Sigmoid colon (tissue), 7 donors: ENCODE results near the gene PDLIM4. TPM values are rescaled to one million over a fixed set of nuclear protein-coding genes. Genes with fewer than 3 reads are reported as not detected.

Experiments used
- DNase-seq: peaks from one replicate; pipeline ENCODE4 v3.0.0-alpha.2; 2019
- H3K27ac ChIP-seq, 4 donors: fragments of 200-600 bp; sonication (generic); one replicate each; pipeline ENCODE4 v1.5.1; 2016 to 2019; ENCODE audit warnings: mild to moderate bottlenecking in 1 of 4
- H3K27me3 ChIP-seq, 3 donors: fragments of 200-600 bp; sonication (generic); one replicate each; pipeline ENCODE4 v1.5.1; 2019; ENCODE audit warnings: mild to moderate bottlenecking in 1 of 3
- H3K36me3 ChIP-seq, 4 donors: fragments of 200-600 bp; sonication (generic); one replicate each; pipeline ENCODE4 v1.5.1; 2016 to 2019
- H3K4me1 ChIP-seq, 4 donors: fragments of 200-600 bp; sonication (generic); one replicate each; pipeline ENCODE4 v1.5.1; 2017 to 2019
- H3K4me3 ChIP-seq, 4 donors: fragments of 200-600 bp; sonication (generic); one replicate each; pipeline ENCODE4 v1.5.1; 2017 to 2019; ENCODE audit warnings: mild to moderate bottlenecking in 2 of 4, moderate library complexity in 1 of 4
- H3K9me3 ChIP-seq, 4 donors: fragments of 200-600 bp in 3 of 4; sonication (generic) in 3 of 4; one replicate each; pipeline versions ENCODE4 v1.5.1 to v1.6.1; 2013 to 2019
- CTCF ChIP-seq, 4 experiments: fragments of 450-650 bp in 3 of 4; fragments of 200-600 bp in 1 of 4; IDR thresholded peaks; one replicate each; pipeline ENCODE4 v1.5.1; 2016 to 2019; ENCODE audit warnings: antibody characterized with exemption in 4 of 4, mild to moderate bottlenecking in 3 of 4, moderate library complexity in 2 of 4
- EP300 ChIP-seq, 4 donors: sonication (generic); formaldehyde crosslinking; IDR thresholded peaks; one replicate each; pipeline ENCODE4 v1.6.1; 2017; ENCODE audit warnings: antibody characterized with exemption in 4 of 4
- POLR2A ChIP-seq, 2 donors: fragments of 450-650 bp; IDR thresholded peaks; one replicate each; pipeline ENCODE4 v1.6.1; 2016; ENCODE audit warnings: antibody characterized with exemption in 2 of 2, mild to moderate bottlenecking in 2 of 2, moderate library complexity in 2 of 2
- POLR2AphosphoS5 ChIP-seq, 4 donors: sonication (generic); formaldehyde crosslinking; IDR thresholded peaks; one replicate each; pipeline ENCODE4 v1.6.1; 2017; ENCODE audit warnings: antibody characterized with exemption in 4 of 4
- WGBS, 2 donors: extraction: QIAGEN DNeasy Blood & Tissue Kit; methylation state at CpG; one replicate each; pipeline ENCODE4 v1.1.7; 2013; 5-methylcytosine and 5-hydroxymethylcytosine counted together
- intact Hi-C: fragments of 100-400 bp; cut with DNase I; formaldehyde crosslinking; loops from one replicate; pipeline ENCODE4 v1.15.1; 2023
- polyA plus RNA-seq, 3 donors: library from polyadenylated mRNA; stranded (reverse); fragments of 200-250 nt; gene quantifications; one replicate each; pipeline ENCODE4 v1.2.3, GENCODE V29; 2013
- total RNA-seq, 4 donors: library from RNA; depleted of rRNA; stranded (reverse); fragments of >200 nt; gene quantifications; one replicate each; pipeline ENCODE4 v1.1.0, GENCODE V29; 2016
- donor health status: healthy with polysubstance abuse.
- donor health status: Bipolar disorder and iron deficiency.
- donor health status: healthy.

PDLIM4 gene
- total and polyA plus RNA-seq, 7 donors: 2.1 to 133 (median 38.2) TPM

- peak; percentile 26 for DNase-seq
- intact Hi-C loops: no loop called here
- Histone ChIP-seq H3K27ac (no peak overlapping the region), H3K27me3 (no peaks in the 10 kb centered on the region), H3K4me1 (peaks cover 0 to 15% (median 10%) of the 10 kb centered on the region in 4 donors), H3K4me3 (no peak overlapping the region), H3K9me3 (no peaks in the 10 kb centered on the region), H3K36me3 (peaks cover 0 to 12% (median 2%) of the 10 kb centered on the region in 4 donors)
- TF ChIP-seq POLR2AphosphoS5 (IDR thresholded peaks at IDR 0.05): peak in 1 of 4 donors; percentile 2
- TF ChIP-seq POLR2A (IDR thresholded peaks at IDR 0.05): no peak
- 70 to 87% methylated on average over 6 of the region's 6 CpGs for WGBS, 2 donors
Measured at GRCh38 chr5:132277256-132277655, 19.8 kb downstream of the PDLIM4 start.

GRCh38 chr5:132277971-132278853, 20.7 kb downstream of the PDLIM4 start:
- H3K4me3 ChIP-seq: no peak overlapping the region
- H3K27me3 ChIP-seq: no peaks in the 10 kb centered on the region
- WGBS, 2 donors: 49 to 71% methylated on average over 6 of the region's 6 CpGs
- DNase-seq: peak; percentile 45
- peaks cover 0 to 7% (median under 1%) of the 10 kb centered on the region in 4 donors for H3K4me1 ChIP-seq
- no peaks in the 10 kb centered on the region for H3K9me3 ChIP-seq
- TF ChIP-seq POLR2A (IDR thresholded peaks at IDR 0.05): no peak
- TF ChIP-seq EP300 (IDR thresholded peaks at IDR 0.05): no peak
- no peak for TF ChIP-seq CTCF (IDR thresholded peaks at IDR 0.05)
- no peak for TF ChIP-seq POLR2AphosphoS5 (IDR thresholded peaks at IDR 0.05)
- intact Hi-C loops: no loop called here
- H3K27ac ChIP-seq: no peak overlapping the region
- H3K36me3 ChIP-seq: peaks cover 0 to 8% (median 0%) of the 10 kb centered on the region in 4 donors

DNA sequence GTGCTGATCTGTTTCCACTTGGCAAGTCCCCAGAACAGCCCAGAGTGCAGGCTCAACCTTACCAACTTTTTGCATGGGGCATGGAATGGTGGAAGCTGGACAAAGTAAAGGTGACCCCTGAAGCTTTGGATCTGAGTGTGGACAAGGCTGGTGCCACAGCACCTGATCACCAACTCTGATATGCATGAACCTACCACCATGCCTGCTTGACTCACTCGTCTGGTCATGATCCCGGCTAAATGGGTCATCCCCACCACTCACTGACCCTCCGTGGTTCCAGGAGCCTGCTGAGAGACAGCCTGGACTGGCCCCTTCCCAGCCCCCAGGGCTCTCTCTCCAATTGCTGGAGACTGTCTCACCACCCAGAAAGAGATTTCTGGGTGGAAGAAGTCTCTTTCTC, 22.3 kb downstream of the PDLIM4 start:
- TF ChIP-seq CTCF (IDR thresholded peaks at IDR 0.05) (no peak), POLR2A (IDR thresholded peaks at IDR 0.05) (no peak), POLR2AphosphoS5 (IDR thresholded peaks at IDR 0.05) (no peak), EP300 (IDR thresholded peaks at IDR 0.05) (no peak)
- WGBS, 2 donors: 92 to 94% methylated on average over 3 of the region's 3 CpGs
- intact Hi-C loops: no loop called here
- no peak for DNase-seq
- no peaks in the 10 kb centered on the region for H3K9me3 ChIP-seq
- peaks cover 0 to 7% (median 0%) of the 10 kb centered on the region in 4 donors for H3K4me1 ChIP-seq
- no peak overlapping the region for H3K27ac ChIP-seq
- no peaks in the 10 kb centered on the region for H3K36me3 ChIP-seq
- H3K4me3 ChIP-seq: no peak overlapping the region
- H3K27me3 ChIP-seq: no peaks in the 10 kb centered on the region

DNA sequence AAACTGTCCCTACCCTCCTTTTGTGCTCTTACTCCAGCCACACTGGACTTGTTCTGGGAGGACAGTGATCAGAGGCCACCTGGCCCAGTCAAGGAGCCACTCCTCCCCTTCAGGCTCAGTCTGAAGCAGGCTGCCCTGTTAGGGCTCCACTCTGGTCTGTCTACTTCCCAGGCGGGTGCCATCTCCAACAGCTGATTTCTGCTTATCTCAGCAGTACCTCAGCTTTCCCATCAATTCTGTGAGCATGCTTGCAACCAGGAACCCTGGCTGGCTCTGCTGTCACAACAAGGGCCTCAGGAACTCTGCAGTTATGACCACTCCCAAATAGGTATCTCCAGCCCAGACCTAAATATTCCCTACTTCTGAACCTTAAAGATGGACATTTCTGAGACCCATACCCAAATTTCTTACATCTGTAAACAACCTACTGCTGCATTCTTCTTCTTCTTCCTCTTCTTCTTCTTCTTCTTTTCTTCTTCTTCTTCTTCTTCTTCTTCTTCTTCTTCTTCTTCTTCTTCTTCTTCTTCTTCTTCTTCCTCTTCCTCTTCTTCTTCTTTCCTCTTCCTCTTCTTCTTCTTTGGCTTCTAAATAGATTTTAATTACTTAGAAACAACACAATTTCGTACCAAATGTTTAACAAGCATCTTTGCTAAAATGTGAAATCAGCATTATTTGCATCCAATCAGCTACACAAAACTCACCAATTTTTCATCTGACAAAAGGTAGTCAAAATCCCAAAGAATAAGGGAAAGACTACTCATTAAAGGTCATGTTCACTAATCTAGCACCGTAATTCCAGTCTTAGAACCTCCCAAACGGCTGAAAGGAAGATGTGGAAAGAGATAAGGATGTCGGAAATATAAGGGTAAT, 23.1 kb downstream of the PDLIM4 start:
- Histone ChIP-seq H3K9me3 (no peaks in the 10 kb centered on the region), H3K36me3 (no peaks in the 10 kb centered on the region), H3K4me1 (peaks cover 0 to 7% (median 0%) of the 10 kb centered on the region in 4 donors), H3K4me3 (no peak overlapping the region), H3K27ac (no peak overlapping the region), H3K27me3 (no peaks in the 10 kb centered on the region)
- no peak for TF ChIP-seq CTCF (IDR thresholded peaks at IDR 0.05)
- TF ChIP-seq POLR2AphosphoS5 (IDR thresholded peaks at IDR 0.05): no peak
- no peak for TF ChIP-seq EP300 (IDR thresholded peaks at IDR 0.05)
- no peak for TF ChIP-seq POLR2A (IDR thresholded peaks at IDR 0.05)
- no peak for DNase-seq
- intact Hi-C loops: no loop called here
- 90 to 94% methylated on average over 5 of the region's 5 CpGs for WGBS, 2 donors
